ENCODE measurements around the gene CTXND1. TPM values are rescaled to one million over a fixed set of nuclear protein-coding genes. Genes with fewer than 3 reads are reported as not detected.

CTXND1 gene
- total RNA-seq, 2 experiments from 2014 or later = not detected

GRCh38 chr15:80228959-80229610 lies 22.9 kb downstream of the CTXND1 start:
- ChIA-PET POLR2A (no interaction called here), CTCF (ENCODE audit: unreplicated experiment) (no interaction called here)
- intact Hi-C loops (cut with micrococcal nuclease; ENCODE audit: unreplicated experiment) = no loop called here
- H3K4me2 ChIP-seq (ENCODE audit: low read length) = no peak overlapping the region
- H3K27ac ChIP-seq (ENCODE audit: low read depth, low read length, poor library complexity, severe bottlenecking) = no peak overlapping the region
- TF ChIP-seq EZH2phosphoT487 (IDR thresholded peaks at IDR 0.05; ENCODE audit: borderline replicate concordance, low read depth, low read length) = no peak
- TF ChIP-seq, protein P1, sequence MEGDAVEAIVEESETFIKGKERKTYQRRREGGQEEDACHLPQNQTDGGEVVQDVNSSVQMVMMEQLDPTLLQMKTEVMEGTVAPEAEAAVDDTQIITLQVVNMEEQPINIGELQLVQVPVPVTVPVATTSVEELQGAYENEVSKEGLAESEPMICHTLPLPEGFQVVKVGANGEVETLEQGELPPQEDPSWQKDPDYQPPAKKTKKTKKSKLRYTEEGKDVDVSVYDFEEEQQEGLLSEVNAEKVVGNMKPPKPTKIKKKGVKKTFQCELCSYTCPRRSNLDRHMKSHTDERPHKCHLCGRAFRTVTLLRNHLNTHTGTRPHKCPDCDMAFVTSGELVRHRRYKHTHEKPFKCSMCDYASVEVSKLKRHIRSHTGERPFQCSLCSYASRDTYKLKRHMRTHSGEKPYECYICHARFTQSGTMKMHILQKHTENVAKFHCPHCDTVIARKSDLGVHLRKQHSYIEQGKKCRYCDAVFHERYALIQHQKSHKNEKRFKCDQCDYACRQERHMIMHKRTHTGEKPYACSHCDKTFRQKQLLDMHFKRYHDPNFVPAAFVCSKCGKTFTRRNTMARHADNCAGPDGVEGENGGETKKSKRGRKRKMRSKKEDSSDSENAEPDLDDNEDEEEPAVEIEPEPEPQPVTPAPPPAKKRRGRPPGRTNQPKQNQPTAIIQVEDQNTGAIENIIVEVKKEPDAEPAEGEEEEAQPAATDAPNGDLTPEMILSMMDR (conservative IDR thresholded peaks at IDR 0.05; ENCODE audit: low read length) = no peak
- no peak overlapping the region for H2AFZ ChIP-seq (ENCODE audit: low read length)
- H3K36me3 ChIP-seq (ENCODE audit: insufficient read depth, low read length) = no peaks in the 10 kb centered on the region
- H3K9me3 ChIP-seq (ENCODE audit: low read length) = no peaks in the 10 kb centered on the region
- H4K20me1 ChIP-seq (ENCODE audit: insufficient read depth, low read length) = no peaks in the 10 kb centered on the region
- no peaks in the 10 kb centered on the region for H3K79me2 ChIP-seq (ENCODE audit: insufficient read depth, low read depth, low read length)
- no TSS peak for BruUV-seq (replicated peaks)
- no peak overlapping the region for H3K4me3 ChIP-seq (ENCODE audit: low read depth, low read length, poor library complexity, severe bottlenecking)
- no peaks in the 10 kb centered on the region for H3K4me1 ChIP-seq (ENCODE audit: insufficient read depth, low read length, poor library complexity, severe bottlenecking)
- no peak for DNase-seq (ENCODE audit: low spot score)
- no peaks in the 10 kb centered on the region for H3K9me2 ChIP-seq (ENCODE audit: insufficient read depth, low read length)

GRCh38 chr15:80219955-80220354 lies 32.1 kb downstream of the CTXND1 start:
- ChIA-PET CTCF (ENCODE audit: unreplicated experiment) (no interaction called here), POLR2A (no interaction called here)
- no peak for TF ChIP-seq EZH2phosphoT487 (IDR thresholded peaks at IDR 0.05; ENCODE audit: borderline replicate concordance, low read depth, low read length)
- TF ChIP-seq, protein P1 (conservative IDR thresholded peaks at IDR 0.05; ENCODE audit: low read length) = no peak
- Histone ChIP-seq H3K9me2 (ENCODE audit: insufficient read depth, low read length) (no peaks in the 10 kb centered on the region), H3K9me3 (ENCODE audit: low read length) (no peaks in the 10 kb centered on the region), H3K27ac (ENCODE audit: low read depth, low read length, poor library complexity, severe bottlenecking) (no peak overlapping the region), H3K4me2 (ENCODE audit: low read length) (no peak overlapping the region), H3K4me3 (ENCODE audit: low read depth, low read length, poor library complexity, severe bottlenecking) (no peak overlapping the region), H3K79me2 (ENCODE audit: insufficient read depth, low read depth, low read length) (no peaks in the 10 kb centered on the region), H4K20me1 (ENCODE audit: insufficient read depth, low read length) (no peaks in the 10 kb centered on the region), H2AFZ (ENCODE audit: low read length) (no peak overlapping the region), H3K36me3 (ENCODE audit: insufficient read depth, low read length) (no peaks in the 10 kb centered on the region), H3K4me1 (ENCODE audit: insufficient read depth, low read length, poor library complexity, severe bottlenecking) (no peaks in the 10 kb centered on the region)
- intact Hi-C loops (cut with micrococcal nuclease; ENCODE audit: unreplicated experiment) = no loop called here
- no TSS peak for BruUV-seq (replicated peaks)
- DNase-seq (ENCODE audit: low spot score) = no peak

- ChIA-PET POLR2A (no interaction called here), CTCF (ENCODE audit: unreplicated experiment) (no interaction called here)
- DNase-seq (ENCODE audit: low spot score) = no peak
- Histone ChIP-seq H3K4me3 (ENCODE audit: low read depth, low read length, poor library complexity, severe bottlenecking) (no peak overlapping the region), H3K9me2 (ENCODE audit: insufficient read depth, low read length) (no peaks in the 10 kb centered on the region), H3K27ac (ENCODE audit: low read depth, low read length, poor library complexity, severe bottlenecking) (no peak overlapping the region), H4K20me1 (ENCODE audit: insufficient read depth, low read length) (no peaks in the 10 kb centered on the region), H3K4me2 (ENCODE audit: low read length) (no peak overlapping the region), H3K36me3 (ENCODE audit: insufficient read depth, low read length) (no peaks in the 10 kb centered on the region), H3K4me1 (ENCODE audit: insufficient read depth, low read length, poor library complexity, severe bottlenecking) (no peaks in the 10 kb centered on the region), H3K79me2 (ENCODE audit: insufficient read depth, low read depth, low read length) (no peaks in the 10 kb centered on the region), H2AFZ (ENCODE audit: low read length) (no peak overlapping the region), H3K9me3 (ENCODE audit: low read length) (no peaks in the 10 kb centered on the region)
- no TSS peak for BruUV-seq (replicated peaks)
- intact Hi-C loops (cut with micrococcal nuclease; ENCODE audit: unreplicated experiment) = no loop called here
- no peak for TF ChIP-seq EZH2phosphoT487 (IDR thresholded peaks at IDR 0.05; ENCODE audit: borderline replicate concordance, low read depth, low read length)
- TF ChIP-seq, protein P1 (conservative IDR thresholded peaks at IDR 0.05; ENCODE audit: low read length) = no peak
These were observed 34.6 kb downstream of the CTXND1 start for GRCh38 chr15:80217327-80217900.

Measured in OCI-LY7 (cell line).